DMS153 treated with DMSO at 0.1 percent for 48 hours (cell line): Measurements from ENCODE around the gene RAB5B.
"Not testable (repeated sequence)": the region's sequence is repeated elsewhere in the genome, so short reads cannot be mapped to it uniquely, and the experiment has no call there.

Experiments used
- DNase-seq: peaks from one replicate; lab custom pipeline; 2025; ENCODE audit not compliant: unreplicated experiment; lab: John Stamatoyannopoulos, UW

The RAB5B gene

DNA sequence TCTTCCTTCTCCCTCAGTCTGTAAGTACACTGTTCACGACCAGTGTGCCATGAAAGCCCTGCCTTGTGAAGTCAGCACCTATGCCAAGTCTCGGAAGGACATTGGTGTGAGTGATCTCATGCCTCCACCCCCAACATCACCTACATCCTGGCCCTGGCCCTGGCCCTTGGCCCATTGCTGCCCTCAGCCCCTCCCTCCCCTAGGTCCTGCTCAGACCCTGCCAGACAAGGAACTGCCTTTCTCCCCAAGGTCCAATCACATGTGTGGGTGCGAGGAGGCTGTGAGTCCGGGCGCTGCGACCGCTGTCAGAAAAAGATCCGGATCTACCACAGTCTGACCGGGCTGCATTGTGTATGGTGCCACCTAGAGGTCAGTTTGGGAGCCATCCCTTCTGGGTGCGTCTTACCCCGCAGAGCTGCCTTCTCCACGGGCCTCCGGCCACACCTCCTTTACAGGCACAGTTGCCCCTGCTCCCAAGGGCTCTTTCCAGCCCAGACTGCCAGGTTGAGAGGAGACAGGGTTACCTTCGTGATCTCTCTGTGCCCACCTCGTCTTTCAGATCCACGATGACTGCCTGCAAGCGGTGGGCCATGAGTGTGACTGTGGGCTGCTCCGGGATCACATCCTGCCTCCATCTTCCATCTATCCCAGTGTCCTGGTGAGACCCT, 33.7 kb upstream of the RAB5B start:
- DNase-seq = peak; percentile 63

DNA sequence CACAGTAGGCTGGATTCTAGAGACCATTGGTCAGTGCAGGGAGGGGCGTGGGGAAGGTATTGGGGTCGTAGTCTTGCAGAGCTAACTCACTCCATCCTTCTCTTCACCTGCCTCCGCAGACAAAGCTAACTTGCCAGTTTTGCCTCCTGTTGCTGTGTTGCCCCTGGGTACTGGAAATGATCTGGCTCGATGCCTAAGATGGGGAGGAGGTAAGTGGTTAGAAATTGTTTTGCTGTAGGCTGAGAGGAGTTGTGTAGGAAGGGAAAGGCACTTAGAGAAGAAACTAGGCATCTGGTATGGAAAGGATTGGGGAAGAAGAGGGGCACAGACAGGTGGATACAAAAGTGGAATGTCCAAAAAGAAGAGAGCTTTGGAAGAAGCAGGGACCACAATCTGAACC, 31.8 kb upstream of the RAB5B start:
- DNase-seq = no peak

DNA sequence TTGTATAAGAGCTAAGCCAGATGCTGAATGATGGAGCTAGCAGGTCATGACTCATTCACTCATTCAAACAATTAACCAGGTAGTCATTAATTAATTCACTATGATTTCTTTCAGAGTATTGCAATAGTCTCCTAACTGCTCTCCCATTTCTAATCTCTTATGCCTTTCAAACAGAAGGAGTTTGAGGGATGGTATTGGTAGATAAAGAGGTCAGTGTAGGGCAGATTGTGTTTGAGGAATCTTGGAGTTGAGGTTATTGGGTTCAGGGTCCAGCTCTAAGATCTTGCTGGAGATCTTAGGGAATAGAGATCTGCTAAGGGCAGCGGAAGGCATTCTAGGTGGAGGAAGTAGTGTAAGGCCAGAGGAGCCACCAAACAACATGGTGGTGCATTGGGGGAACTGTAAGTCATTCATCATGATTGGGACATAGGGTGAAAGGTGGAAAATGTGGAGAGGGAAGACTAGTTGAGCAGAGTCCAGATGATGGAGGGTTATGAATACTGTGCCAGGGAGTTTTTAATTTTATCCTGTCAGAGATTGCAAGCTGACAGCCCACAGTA, 31.2 kb upstream of the RAB5B start:
- DNase-seq = no peak

DNA sequence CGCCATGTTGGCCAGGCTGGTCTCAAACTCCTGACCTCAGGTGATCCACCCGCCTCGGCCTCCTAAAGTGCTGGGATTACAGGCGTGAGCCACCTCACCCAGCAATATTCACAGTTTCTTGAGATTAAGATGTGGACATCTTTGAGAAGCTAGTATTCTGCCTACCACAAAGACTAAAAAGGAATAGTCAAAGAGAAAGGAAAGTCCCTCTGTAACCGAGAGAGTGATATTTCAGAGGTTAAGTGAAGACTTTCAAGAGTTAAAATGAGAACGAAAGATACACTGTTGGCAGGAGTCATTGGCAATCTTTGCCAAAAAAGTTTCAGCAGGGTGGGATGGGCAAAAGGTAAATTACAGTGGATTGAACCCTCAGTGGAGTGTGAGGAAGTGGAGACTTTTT, 27.3 kb upstream of the RAB5B start:
- DNase-seq = no peak

DNA sequence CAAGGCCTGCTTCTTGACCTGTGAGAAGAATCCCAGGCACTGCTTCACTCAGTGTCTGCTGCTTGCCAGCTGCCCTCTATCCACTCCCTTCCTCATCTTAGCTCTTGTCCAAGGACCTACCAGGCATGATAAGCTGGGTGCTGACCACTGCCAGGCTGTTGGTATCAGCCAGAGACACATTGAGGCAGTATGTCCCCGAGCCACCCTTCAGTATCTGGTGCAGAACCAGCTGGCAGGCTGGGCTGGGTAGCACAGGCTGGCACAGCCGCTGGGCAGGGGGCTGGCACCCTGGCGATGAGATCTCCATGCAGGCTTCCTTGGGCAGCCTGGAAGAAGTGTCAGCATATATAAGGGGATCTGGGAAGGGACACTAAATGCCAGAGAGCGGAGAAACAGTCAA, 18.5 kb upstream of the RAB5B start:
- no peak for DNase-seq

DNA sequence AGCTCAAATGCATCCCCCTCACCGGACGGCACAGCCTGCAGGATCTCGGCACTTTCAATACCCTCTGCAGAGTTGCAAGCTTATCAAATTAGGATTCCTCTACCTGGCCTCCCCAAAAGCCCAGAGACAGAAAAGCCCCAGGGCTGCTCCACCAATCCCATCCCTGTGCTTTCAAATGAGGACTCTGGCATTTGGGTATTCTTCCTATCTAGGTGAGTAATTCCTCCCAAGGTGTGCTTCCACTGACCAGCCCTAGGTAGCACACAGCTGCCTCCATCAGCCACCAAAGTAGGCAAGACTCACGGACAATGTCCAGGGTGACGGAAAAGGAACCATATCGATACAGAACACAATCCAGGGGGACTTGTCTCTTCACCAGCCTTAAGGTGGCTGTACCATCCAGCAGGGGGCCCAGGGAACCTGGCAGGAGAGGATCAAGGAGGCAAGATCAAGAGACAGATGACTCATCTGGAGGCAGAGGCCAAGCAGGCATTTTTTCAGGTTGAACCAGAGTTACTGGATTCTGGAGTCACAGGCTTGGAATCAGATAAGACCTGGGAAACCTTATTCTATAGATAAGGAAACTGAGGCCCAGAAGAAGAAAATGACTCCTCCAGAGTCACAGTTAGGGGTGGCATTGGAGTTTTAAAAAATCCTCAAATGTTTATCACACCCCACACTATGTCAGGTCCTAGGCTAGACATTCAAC, 17.9 kb upstream of the RAB5B start:
- DNase-seq = no peak

DNA sequence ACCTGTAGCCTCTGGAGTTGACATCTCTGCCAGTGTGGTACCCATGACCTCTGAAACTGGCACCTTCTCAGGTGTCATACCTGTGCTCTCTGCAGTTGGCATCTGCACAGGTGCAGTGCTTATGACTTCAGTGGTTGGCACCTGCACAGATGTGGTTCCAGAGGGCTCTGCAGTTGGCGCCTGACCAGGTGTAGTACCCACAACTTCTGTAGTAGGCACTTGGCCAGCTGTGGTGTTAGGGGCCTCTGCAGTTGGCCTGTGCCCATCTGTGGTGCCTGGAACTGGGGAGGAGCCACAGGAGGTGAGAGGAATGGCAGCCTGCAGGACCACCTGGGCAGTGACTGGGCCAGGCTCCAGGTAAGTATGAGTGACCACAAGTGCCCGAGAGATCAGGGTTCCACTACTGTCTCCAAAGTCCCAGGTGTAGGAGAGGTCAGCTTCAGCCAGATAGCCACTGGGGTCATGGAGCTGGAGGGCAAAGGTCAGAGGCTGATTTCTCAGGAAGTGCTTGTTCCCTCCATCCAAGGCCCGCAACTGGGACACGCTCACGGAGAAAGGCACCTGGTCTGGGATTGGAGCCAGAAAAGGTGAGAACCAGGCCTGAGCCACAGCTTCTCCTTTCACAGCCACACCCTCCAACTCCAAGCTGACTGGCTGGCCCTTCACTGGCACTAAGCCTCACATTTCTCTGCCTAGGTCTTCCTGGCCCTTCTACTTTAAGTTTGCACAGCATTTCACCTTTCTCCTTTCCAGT, 16.6 kb upstream of the RAB5B start:
- DNase-seq = no peak

DNA sequence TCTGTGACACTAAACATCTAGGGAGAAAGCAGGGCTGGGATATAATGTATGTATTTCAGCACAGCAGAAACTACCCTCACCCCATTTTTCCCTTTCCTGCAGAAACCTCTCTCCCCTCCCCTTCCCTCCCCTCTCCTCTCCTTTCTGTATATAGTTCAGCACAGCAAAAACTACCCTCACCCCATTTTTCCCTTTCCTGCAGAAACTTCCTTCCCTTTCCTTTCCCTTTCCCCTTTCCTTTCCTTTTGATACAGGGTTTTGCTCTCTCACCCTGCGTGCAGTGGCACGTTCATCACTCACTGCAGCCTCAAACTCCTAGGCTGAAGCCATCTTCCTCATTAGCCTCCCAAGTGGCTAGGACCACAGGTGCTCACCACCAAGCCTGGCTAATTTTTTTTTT, 10.1 kb upstream of the RAB5B start:
- DNase-seq = no peak

DNA sequence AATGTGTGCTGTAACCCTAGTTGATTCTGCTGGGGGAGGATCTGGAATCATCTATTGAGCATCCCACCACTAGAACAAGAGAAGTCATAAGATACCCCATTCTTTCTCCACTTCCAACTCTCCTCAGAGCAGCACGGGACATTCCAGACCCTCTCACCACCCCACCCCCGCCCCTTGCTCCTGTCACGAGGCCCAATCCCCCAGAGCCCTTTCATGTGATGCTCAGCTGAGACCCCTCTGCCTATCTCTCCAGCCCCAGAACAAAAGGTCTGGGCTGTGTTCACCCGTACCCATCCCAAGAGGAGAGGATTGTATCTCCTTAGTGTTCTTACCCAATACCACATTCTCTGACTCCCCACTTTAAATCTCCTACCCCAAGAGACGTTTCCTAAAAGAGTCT, 8.6 kb upstream of the RAB5B start:
- DNase-seq = no peak

DNA sequence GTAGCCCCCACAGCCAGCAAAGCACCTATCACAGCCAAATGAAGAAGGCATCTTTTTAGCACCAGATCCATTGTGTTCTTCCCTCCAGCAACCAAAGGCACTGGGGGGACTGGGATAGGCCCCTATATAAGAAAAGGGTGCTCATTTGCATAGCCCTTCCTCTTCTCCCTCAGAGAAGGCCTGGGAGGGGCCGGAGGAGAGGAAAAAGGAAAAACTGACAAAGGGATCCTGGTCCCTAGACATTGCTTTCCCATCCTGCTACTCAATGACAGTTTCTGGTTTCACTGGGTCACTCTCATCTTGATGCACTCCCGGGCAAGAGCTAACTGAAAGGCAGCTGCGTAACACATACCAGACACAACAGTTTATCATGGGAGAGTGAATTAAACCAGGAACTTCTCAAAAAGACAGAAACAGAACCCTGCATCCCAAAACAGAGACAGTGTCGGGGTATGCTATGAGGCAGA, 7.9 kb upstream of the RAB5B start, which contains the start of gene PMEL:
Gene PMEL, minus strand, starts transcription at position 102 of the 467 bp plus-strand sequence. Its CDS starts 31 bp downstream, at position 71.
- no peak for DNase-seq

DNA sequence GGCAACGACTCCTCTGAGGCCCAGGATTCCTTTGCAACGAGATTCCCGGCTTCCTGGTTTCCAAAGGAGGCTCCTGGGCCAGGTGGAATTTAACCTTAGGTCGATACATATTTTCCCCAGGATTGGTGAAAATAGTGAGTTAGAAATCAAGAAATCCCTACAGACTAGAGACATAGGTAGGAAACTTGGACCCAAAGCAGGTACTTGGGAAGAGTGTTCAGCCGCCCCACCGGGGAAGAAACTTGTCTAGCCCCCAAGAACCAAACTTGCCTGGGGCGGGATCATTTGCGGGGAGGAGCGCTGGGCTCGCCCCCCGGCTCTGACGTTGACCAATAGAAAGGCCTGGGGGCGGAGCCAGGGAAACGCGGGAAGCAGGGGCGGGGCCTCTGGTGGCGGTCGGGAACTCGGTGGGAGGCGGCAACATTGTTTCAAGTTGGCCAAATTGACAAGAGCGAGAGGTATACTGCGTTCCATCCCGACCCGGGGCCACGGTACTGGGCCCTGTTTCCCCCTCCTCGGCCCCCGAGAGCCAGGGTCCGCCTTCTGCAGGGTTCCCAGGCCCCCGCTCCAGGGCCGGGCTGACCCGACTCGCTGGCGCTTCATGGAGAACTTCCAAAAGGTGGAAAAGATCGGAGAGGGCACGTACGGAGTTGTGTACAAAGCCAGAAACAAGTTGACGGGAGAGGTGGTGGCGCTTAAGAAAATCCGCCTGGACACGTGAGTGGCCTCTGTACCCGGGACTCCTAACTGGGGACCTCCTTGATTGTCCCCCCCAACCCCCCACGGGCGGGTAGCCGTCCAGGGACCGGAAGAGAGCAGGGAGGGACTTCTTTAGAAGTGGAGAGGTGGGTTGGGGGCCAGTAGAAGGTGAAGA, 7.2 kb upstream of the RAB5B start, which contains the start of gene CDK2:
Gene CDK2, plus strand, starts transcription at position 423 of the 874 bp plus-strand sequence. Its CDS starts 179 bp downstream, at position 602.
- DNase-seq = peak; percentile 78

DNA sequence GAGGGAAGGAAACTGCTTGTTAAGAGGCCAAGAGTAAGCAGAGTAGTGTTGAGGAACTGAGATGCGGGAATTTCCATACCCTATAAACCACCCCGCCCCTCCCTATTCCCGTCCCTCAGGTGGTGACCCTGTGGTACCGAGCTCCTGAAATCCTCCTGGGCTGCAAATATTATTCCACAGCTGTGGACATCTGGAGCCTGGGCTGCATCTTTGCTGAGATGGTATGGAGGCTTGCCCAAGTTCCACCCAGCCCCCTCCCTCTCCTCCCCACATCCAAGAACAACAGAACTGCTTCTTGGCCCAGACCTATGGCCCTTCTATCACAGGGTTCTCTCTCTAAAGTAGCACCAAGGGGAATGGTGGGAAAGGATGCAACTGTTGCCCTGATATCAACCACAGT, 4.5 kb upstream of the RAB5B start:
- no peak for DNase-seq

DNA sequence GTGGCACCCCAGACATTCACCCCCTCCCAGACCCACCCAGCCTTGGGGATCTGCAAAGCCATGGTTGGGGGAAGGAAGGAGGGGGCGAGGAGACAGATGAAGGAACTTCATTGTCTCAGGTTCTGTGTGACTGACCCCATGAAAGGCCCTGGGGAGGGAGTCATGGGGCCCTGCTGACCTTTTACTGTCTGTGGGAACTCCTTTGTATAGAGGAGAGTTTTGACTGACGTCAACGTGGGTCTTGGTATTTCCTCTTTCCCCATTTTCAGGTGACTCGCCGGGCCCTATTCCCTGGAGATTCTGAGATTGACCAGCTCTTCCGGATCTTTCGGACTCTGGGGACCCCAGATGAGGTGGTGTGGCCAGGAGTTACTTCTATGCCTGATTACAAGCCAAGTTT, 3.1 kb upstream of the RAB5B start:
- DNase-seq = no peak

DNA sequence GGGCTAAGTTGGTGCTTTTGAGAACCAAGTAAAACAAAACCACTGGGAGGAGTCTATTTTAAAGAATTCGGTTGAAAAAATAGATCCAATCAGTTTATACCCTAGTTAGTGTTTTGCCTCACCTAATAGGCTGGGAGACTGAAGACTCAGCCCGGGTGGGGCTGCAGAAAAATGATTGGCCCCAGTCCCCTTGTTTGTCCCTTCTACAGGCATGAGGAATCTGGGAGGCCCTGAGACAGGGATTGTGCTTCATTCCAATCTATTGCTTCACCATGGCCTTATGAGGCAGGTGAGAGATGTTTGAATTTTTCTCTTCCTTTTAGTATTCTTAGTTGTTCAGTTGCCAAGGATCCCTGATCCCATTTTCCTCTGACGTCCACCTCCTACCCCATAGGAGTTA, 1.8 kb upstream of the RAB5B start:
- no peak for DNase-seq

DNA sequence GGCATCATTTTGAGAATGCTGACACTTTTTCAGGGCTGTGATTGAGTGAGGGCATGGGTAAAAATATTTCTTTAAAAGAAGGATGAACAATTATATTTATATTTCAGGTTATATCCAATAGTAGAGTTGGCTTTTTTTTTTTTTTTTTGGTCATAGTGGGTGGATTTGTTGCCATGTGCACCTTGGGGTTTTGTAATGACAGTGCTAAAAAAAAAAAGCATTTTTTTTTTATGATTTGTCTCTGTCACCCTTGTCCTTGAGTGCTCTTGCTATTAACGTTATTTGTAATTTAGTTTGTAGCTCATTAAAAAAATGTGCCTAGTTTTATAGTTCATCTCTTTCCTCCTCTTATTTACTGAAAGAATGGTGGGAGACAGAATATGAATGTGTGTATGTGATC, 1.4 kb upstream of the RAB5B start:
- DNase-seq = no peak

DNA sequence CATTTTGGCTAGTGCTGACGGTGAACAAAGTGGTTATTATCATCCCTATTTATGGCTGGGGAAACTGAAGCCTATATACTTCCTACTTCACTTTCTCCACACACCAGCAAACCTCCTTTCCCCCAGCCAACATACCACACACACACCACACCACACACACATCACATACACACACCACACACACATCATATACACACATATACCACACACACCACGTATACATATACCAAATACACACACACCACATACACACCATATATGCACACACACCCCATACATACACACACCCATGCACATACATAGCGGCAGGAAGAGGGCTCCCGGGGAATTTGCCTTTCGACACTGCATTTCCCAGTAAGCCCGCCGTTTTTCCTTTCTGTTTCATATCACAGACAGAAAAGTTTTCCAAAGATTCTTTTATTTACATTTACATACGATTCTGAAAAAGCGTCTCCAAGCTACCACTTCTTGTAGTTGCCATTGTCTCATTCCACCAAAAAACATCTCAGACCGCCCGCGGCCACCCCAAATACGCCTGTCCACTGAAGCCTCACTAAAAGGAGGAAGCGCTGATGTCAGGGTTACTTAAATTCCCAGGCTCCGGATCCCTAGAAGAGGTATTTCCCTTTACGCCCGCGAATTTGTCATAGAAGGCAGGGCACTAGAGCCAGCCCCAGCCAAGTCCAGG, 823 bp upstream of the RAB5B start:
- DNase-seq = no peak

DNA sequence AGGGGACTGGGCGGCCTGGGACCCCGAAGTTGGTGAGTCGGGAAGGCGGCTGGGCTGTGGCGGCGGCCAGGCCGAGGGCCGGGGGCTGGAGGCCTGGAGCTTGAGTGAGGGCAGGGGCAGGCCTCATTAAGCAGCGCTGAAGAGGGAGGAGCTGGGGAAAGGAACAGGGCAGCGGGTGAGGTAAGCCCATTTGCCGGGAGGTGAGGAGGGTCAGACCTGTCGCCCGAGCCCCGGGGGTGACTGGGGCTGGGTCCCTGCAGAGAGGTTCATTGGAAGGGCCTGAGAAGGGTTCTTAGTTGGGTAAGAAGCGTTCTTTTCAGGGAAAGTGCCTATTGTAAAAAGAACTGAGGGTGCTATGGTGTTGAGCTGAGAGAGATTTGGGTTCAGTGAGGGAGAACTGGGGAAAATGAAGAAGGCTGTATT, 441 bp downstream of the RAB5B start:
- DNase-seq = peak; percentile 6

DNA sequence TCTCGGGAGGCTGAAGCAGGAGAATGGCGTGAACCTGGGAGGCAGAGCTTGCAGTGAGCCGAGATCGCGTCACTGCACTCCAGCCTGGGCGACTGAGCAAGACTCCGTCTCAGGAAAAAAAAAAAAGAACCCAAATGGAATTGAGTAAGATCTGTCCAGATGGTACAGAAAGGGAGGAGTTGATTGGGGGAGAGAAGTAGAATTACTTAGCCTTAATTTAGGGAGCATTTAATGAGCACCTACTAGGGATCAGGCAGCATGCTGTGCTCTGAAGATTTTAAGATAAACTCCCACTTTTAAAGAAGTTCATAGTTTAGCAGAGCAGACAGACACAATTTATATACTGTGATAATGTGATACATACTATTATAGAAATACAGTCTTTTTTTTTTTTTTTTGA, 4.5 kb downstream of the RAB5B start:
- no peak for DNase-seq

DNA sequence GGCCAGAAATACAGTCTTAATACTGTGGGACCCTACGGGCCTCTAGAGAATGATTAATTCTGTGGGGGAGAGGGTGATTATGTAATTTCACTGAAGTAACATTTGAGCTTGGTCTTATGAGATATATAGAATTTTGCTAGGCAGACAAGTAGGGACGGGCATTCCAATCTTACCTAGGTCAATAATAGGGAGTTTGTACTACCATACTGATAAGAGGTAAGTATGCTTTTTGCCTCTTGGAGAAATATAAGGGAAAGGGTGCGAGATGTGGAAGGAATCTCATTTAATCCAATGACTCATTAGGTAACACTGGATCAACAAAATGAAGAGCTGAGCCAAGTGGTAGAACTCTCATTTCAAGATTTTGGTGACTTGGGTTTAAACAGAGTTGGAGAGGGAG, 5.2 kb downstream of the RAB5B start:
- DNase-seq = no peak

DNA sequence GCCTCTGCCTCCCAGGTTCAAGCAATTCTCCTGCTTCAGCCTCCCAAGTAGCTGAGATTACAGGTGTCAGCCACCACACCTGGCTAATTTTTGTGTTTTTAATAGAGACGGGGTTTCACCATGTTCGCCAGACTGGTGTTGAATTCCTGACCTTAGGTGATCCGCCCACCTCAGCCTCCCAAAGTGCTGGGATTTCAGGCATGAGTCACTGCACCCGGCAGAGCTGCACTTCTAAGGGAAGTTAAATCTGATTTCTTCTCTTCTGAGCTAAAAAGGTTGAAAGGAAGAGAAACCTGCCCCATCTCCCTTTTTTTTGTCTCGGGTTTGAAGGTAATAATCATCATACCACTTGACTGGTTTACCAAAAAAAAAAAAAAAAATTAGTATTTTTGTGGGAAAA, 8.0 kb downstream of the RAB5B start:
- DNase-seq = not testable (repeated sequence)
